ENCODE results near the gene ORAI1.
"Not testable (repeated sequence)": the region's sequence is repeated elsewhere in the genome, so short reads cannot be mapped to it uniquely, and the experiment has no call there.

- not testable (repeated sequence) for TF ChIP-seq SP1 (IDR thresholded peaks at IDR 0.05); FOXK2 (IDR thresholded peaks at IDR 0.05); NFRKB (IDR thresholded peaks at IDR 0.05); HDGF (IDR thresholded peaks at IDR 0.05; ENCODE audit: borderline replicate concordance); L3MBTL2 (conservative IDR thresholded peaks at IDR 0.05); ARNT (IDR thresholded peaks at IDR 0.05); BHLHE40 (IDR thresholded peaks at IDR 0.05; ENCODE audit: borderline replicate concordance); PKNOX1 (IDR thresholded peaks at IDR 0.05); FOXM1 (IDR thresholded peaks at IDR 0.05; ENCODE audit: borderline replicate concordance)
These were observed 41.4 kb upstream of the ORAI1 start for GRCh38 chr12:121584885-121585284.

Data from HEK293T (cell line).